Stimulated activated CD4-positive, alpha-beta T cell treated with anti-CD3 and anti-CD28 coated beads, Interleukin-1b, Interleukin-23, amount 100 ng/mL, for 24 hours (primary cell): ENCODE data around the gene PDE4B.

Experiments
- DNase-seq, 4 experiments: peaks; one replicate each; pipeline ENCODE4 v3.0.0-alpha.2; 2020; ENCODE audit warnings: low read depth in 4 of 4, low spot score in 1 of 4

PDE4B gene

GRCh38 chr1:66278260-66279021, 485.7 kb downstream of the PDE4B start:
- DNase-seq: no peak

GRCh38 chr1:66281808-66282207, 489.1 kb downstream of the PDE4B start:
- no peak for DNase-seq

GRCh38 chr1:66282343-66282852, 489.7 kb downstream of the PDE4B start:
- peak; percentile 38 to 68 (median 55) for DNase-seq

GRCh38 chr1:66282891-66283621, 490.4 kb downstream of the PDE4B start:
- no peak for DNase-seq

GRCh38 chr1:66283622-66284041, 490.9 kb downstream of the PDE4B start:
- DNase-seq: no peak

GRCh38 chr1:66284746-66285145, 492.1 kb downstream of the PDE4B start:
- no peak for DNase-seq

GRCh38 chr1:66285618-66286270, 493.0 kb downstream of the PDE4B start:
- DNase-seq: no peak

GRCh38 chr1:66286307-66286706, 493.6 kb downstream of the PDE4B start:
- no peak for DNase-seq

- no peak for DNase-seq
Measured at GRCh38 chr1:66288048-66288447, 495.4 kb downstream of the PDE4B start.

- no peak for DNase-seq
Measured at GRCh38 chr1:66290761-66291530, 498.3 kb downstream of the PDE4B start.

- no peak for DNase-seq
Measured at GRCh38 chr1:66291531-66291864, 498.8 kb downstream of the PDE4B start.

GRCh38 chr1:66292305-66292704, 499.6 kb downstream of the PDE4B start:
- DNase-seq: no peak

- DNase-seq: no peak
Measured at GRCh38 chr1:66292944-66293343, 500.2 kb downstream of the PDE4B start.

GRCh38 chr1:66294707-66295370, 502.1 kb downstream of the PDE4B start:
- DNase-seq: no peak

- no peak for DNase-seq
Measured at GRCh38 chr1:66295803-66296202, 503.1 kb downstream of the PDE4B start.

GRCh38 chr1:66296370-66296769, 503.7 kb downstream of the PDE4B start:
- no peak for DNase-seq

- no peak for DNase-seq
Measured at GRCh38 chr1:66296951-66297350, 504.3 kb downstream of the PDE4B start.

GRCh38 chr1:66298464-66298863, 505.8 kb downstream of the PDE4B start:
- DNase-seq: no peak

GRCh38 chr1:66300280-66300971, 507.7 kb downstream of the PDE4B start:
- no peak for DNase-seq

GRCh38 chr1:66300972-66301451, 508.3 kb downstream of the PDE4B start:
- no peak for DNase-seq
